H9 (cell line): ENCODE data around the gene TSPO. TPM values are rescaled to one million over a fixed set of nuclear protein-coding genes. Genes with fewer than 3 reads are reported as not detected.
A peak's percentile ranks its signal among the peaks of the same experiment; 100 is the strongest.

Experiments
- DNase-seq: peaks from one replicate; pipeline ENCODE4 v3.0.0-alpha.2; 2017
- H2AFZ ChIP-seq: one replicate; pipeline ENCODE4 v1.6.1; 2013; ENCODE audit warnings: mild to moderate bottlenecking, low read length, control low read depth, moderate library complexity
- H2AK5ac ChIP-seq: 2 replicates; pipeline ENCODE4 v1.6.1; 2013; ENCODE audit warnings: low read length, control low read depth, mixed read lengths; ENCODE audit not compliant: insufficient read length
- H2BK120ac ChIP-seq: one replicate; pipeline ENCODE4 v1.6.1; 2013; ENCODE audit warnings: low read depth, mild to moderate bottlenecking, low read length, control low read depth, inconsistent platforms; ENCODE audit not compliant: poor library complexity, severe bottlenecking
- H2BK12ac ChIP-seq: 2 replicates; pipeline ENCODE4 v1.6.1; 2013; ENCODE audit warnings: low read length, control low read depth, mixed read lengths, low read depth; ENCODE audit not compliant: insufficient read length
- H2BK15ac ChIP-seq: 2 replicates; pipeline ENCODE4 v1.6.1; 2013; ENCODE audit warnings: low read depth, low read length, control low read depth
- H2BK20ac ChIP-seq: one replicate; pipeline ENCODE4 v1.6.1; 2013; ENCODE audit warnings: low read depth, mild to moderate bottlenecking, low read length, control low read depth, inconsistent platforms; ENCODE audit not compliant: poor library complexity, severe bottlenecking
- H2BK5ac ChIP-seq: 2 replicates; pipeline ENCODE4 v1.6.1; 2013; ENCODE audit warnings: low read length, control low read depth, mixed read lengths; ENCODE audit not compliant: insufficient read length
- H3K14ac ChIP-seq: 2 replicates; pipeline ENCODE4 v1.6.1; 2013; ENCODE audit warnings: low read length, control low read depth; ENCODE audit not compliant: insufficient read depth
- H3K18ac ChIP-seq: 2 replicates; pipeline ENCODE4 v1.6.1; 2013; ENCODE audit warnings: low read depth, mild to moderate bottlenecking, mixed read lengths, low read length, control low read depth; ENCODE audit not compliant: insufficient read length
- H3K23ac ChIP-seq: 2 replicates; pipeline ENCODE4 v1.6.1; 2013; ENCODE audit warnings: low read length, control low read depth, mixed read lengths, low read depth; ENCODE audit not compliant: insufficient read length
- H3K23me2 ChIP-seq: 2 replicates; pipeline ENCODE4 v1.6.1; 2013; ENCODE audit warnings: low read depth, mild to moderate bottlenecking, mixed read lengths, low read length, control low read depth; ENCODE audit not compliant: insufficient read length, poor library complexity, severe bottlenecking
- H3K27ac ChIP-seq: 2 replicates; pipeline ENCODE4 v1.5.1; 2013; ENCODE audit warnings: low read length, control low read depth, mixed read lengths, low read depth; ENCODE audit not compliant: insufficient read length
- H3K27me3 ChIP-seq: 2 replicates; pipeline ENCODE4 v1.6.1; 2013; ENCODE audit warnings: low read length, control low read depth, inconsistent platforms; ENCODE audit not compliant: insufficient read depth
- H3K4ac ChIP-seq: 2 replicates; pipeline ENCODE4 v1.6.1; 2013; ENCODE audit warnings: low read depth, mild to moderate bottlenecking, control low read depth, inconsistent platforms, low read length, moderate library complexity
- H3K4me1 ChIP-seq: 2 replicates; pipeline ENCODE4 v1.6.1; 2013; ENCODE audit warnings: low read length, control low read depth, inconsistent platforms; ENCODE audit not compliant: insufficient read depth
- H3K4me2 ChIP-seq: 2 replicates; pipeline ENCODE4 v1.6.1; 2013; ENCODE audit warnings: low read length, control low read depth, mixed read lengths; ENCODE audit not compliant: insufficient read length, insufficient read depth
- H3K56ac ChIP-seq: 2 replicates; pipeline ENCODE4 v1.6.1; 2013; ENCODE audit warnings: low read depth, mild to moderate bottlenecking, mixed read lengths, low read length, control low read depth; ENCODE audit not compliant: insufficient read length
- H3K79me1 ChIP-seq: 2 replicates; pipeline ENCODE4 v1.6.1; 2013; ENCODE audit warnings: low read depth, mild to moderate bottlenecking, moderate library complexity, low read length, control low read depth, inconsistent platforms; ENCODE audit not compliant: insufficient read depth, poor library complexity, severe bottlenecking
- H3K79me2 ChIP-seq: 2 replicates; pipeline ENCODE4 v1.6.1; 2013; ENCODE audit warnings: low read length, control low read depth, inconsistent platforms; ENCODE audit not compliant: insufficient read depth
- H3K9ac ChIP-seq: 2 replicates; pipeline ENCODE4 v1.6.1; 2013; ENCODE audit warnings: low read length, control low read depth, mixed read lengths; ENCODE audit not compliant: insufficient read length; ENCODE audit errors: extremely low read depth
- H3K9me3 ChIP-seq: one replicate; pipeline ENCODE4 v1.6.1; 2013; ENCODE audit warnings: low read depth, low read length, inconsistent platforms; ENCODE audit not compliant: control insufficient read depth
- H3T11ph ChIP-seq: one replicate; pipeline ENCODE4 v1.6.1; 2013; ENCODE audit warnings: mild to moderate bottlenecking, low read length, control low read depth, inconsistent platforms
- H4K20me1 ChIP-seq: one replicate; pipeline ENCODE4 v1.6.1; 2013; ENCODE audit not compliant: control insufficient read depth, insufficient read length, insufficient read depth
- H4K5ac ChIP-seq: 2 replicates; pipeline ENCODE4 v1.6.1; 2013; ENCODE audit warnings: low read depth, mild to moderate bottlenecking, mixed read lengths, low read length, control low read depth; ENCODE audit not compliant: insufficient read length
- H4K8ac ChIP-seq: replicated peaks from 2 replicates; pipeline ENCODE4 v1.6.1; 2013; ENCODE audit warnings: low read length, control low read depth, mixed read lengths, low read depth; ENCODE audit not compliant: insufficient read length
- H4K91ac ChIP-seq: 2 replicates; pipeline ENCODE4 v1.6.1; 2013; ENCODE audit warnings: low read depth, mild to moderate bottlenecking, moderate library complexity, mixed read lengths, low read length, control low read depth; ENCODE audit not compliant: insufficient read length
- H3K27ac Mint-ChIP-seq, 3 experiments: 2 replicates in 2 of 3; 3 replicates in 1 of 3; pipeline ENCODE4 v1.8.0; 2020 to 2021; ENCODE audit warnings: mixed read lengths in 3 of 3, mild to moderate bottlenecking in 1 of 3, moderate library complexity in 1 of 3
- H3K27me3 Mint-ChIP-seq: 2 replicates; pipeline ENCODE4 v1.8.0; 2021; ENCODE audit warnings: low read depth, mild to moderate bottlenecking, moderate library complexity, mixed read lengths
- H3K36me3 Mint-ChIP-seq, 3 experiments: 2 replicates in 2 of 3; 3 replicates in 1 of 3; pipeline ENCODE4 v1.8.0; 2020 to 2021; ENCODE audit warnings: low read depth in 3 of 3, mixed read lengths in 3 of 3; ENCODE audit not compliant: insufficient read depth in 1 of 3
- H3K4me1 Mint-ChIP-seq, 2 experiments: 2 replicates each; pipeline ENCODE4 v1.8.0; 2020; ENCODE audit warnings: mixed read lengths in 2 of 2
- H3K4me3 Mint-ChIP-seq, 2 experiments: 2 replicates in 1 of 2; 3 replicates in 1 of 2; pipeline ENCODE4 v1.8.0; 2020 to 2021; ENCODE audit warnings: mild to moderate bottlenecking in 2 of 2, mixed read lengths in 2 of 2, moderate library complexity in 1 of 2
- H3K9me3 Mint-ChIP-seq, 2 experiments: 2 replicates in 1 of 2; 3 replicates in 1 of 2; pipeline ENCODE4 v1.8.0; 2020; ENCODE audit warnings: mild to moderate bottlenecking in 2 of 2, mixed read lengths in 2 of 2, moderate library complexity in 1 of 2
- CTCF ChIP-seq: fragments of 200-600 bp; sonication (generic); conservative IDR thresholded peaks from 3 replicates; pipeline ENCODE4 v1.8.0; 2021; ENCODE audit warnings: antibody characterized with exemption, mild to moderate bottlenecking
- WGBS: extraction: QIAGEN DNeasy Blood & Tissue Kit; methylation state at CpG from one replicate; pipeline ENCODE4 v1.1.7; 2013; ENCODE audit warnings: missing lambda C conversion rate, low lambda C conversion rate, mixed read lengths; ENCODE audit not compliant: insufficient read length; ENCODE audit errors: extremely low coverage; 5-methylcytosine and 5-hydroxymethylcytosine counted together
- total RNA-seq: library from RNA; stranded (reverse); gene quantifications from 2 replicates; pipeline ENCODE4 v1.2.1, GENCODE V29; 2021

TSPO gene
- total RNA-seq, 1 experiment from 2014 or later: 14.8 TPM

- H2BK12ac ChIP-seq: no peak overlapping the region
- TF ChIP-seq CTCF: no peak
- H3K27me3 Mint-ChIP-seq: peaks cover 2% of the 10 kb centered on the region; the same call in 1 of the 2 replicates
- H3K4me1 ChIP-seq: no peaks in the 10 kb centered on the region; the same call in 1 of the 2 replicates
- no peaks in the 10 kb centered on the region for H3K36me3 Mint-ChIP-seq
- H3K4me2 ChIP-seq: no peak overlapping the region
- no peak overlapping the region for H3K9ac ChIP-seq
- WGBS: no CpG with 5 or more reads among the region's 22 CpGs
- H3K27me3 ChIP-seq: no peaks in the 10 kb centered on the region
- no peak overlapping the region for H2AK5ac ChIP-seq
- no peak overlapping the region for H3K27ac ChIP-seq
- H2BK15ac ChIP-seq: no peak overlapping the region
- no peak overlapping the region for H4K8ac ChIP-seq
- no peaks in the 10 kb centered on the region for H3K9me3 Mint-ChIP-seq
- no peak overlapping the region for H2BK20ac ChIP-seq
- no peak overlapping the region for H2BK120ac ChIP-seq
- H4K20me1 ChIP-seq: no peaks in the 10 kb centered on the region
- no peaks in the 10 kb centered on the region for H3K79me2 ChIP-seq
- no peaks in the 10 kb centered on the region for H3K79me1 ChIP-seq
- H4K5ac ChIP-seq: no peak overlapping the region
- H3T11ph ChIP-seq: no peak overlapping the region
- no peak overlapping the region; the same call in 1 of the 2 replicates for H3K14ac ChIP-seq
- H3K23ac ChIP-seq: no peak overlapping the region
- no peak overlapping the region for H2AFZ ChIP-seq
- H2BK5ac ChIP-seq: no peak overlapping the region
- no peak overlapping the region for H3K56ac ChIP-seq
- H3K4ac ChIP-seq: no peak overlapping the region
- H3K23me2 ChIP-seq: no peaks in the 10 kb centered on the region
- no peaks in the 10 kb centered on the region for H3K9me3 ChIP-seq
- no peak overlapping the region for H4K91ac ChIP-seq
- no peak overlapping the region for H3K18ac ChIP-seq
- peaks cover 11 to 18% of the 10 kb centered on the region in 2 experiments; a peak in 3 of 4 replicates for H3K4me1 Mint-ChIP-seq
- peak overlapping the region in 1 of 3 experiments; percentile 67; a peak in 1 of 7 replicates for H3K27ac Mint-ChIP-seq
- no peak for DNase-seq
- no peak overlapping the region for H3K4me3 Mint-ChIP-seq
Measured at GRCh38 chr22:43209971-43210370, 58.6 kb downstream of the TSPO start.
